DMS153 (cell line): ENCODE results near the gene SPATS2.
"Not testable (repeated sequence)": the region's sequence is repeated elsewhere in the genome, so short reads cannot be mapped to it uniquely, and the experiment has no call there.

Experiments
- DNase-seq: peaks from one replicate; lab custom pipeline; 2025; lab: John Stamatoyannopoulos, UW

SPATS2 gene

GRCh38 chr12:49367381-49368239 lies at the start of gene SPATS2:
Gene SPATS2, plus strand, starts transcription at chr12:49367462. Its CDS starts 93,551 bp downstream, at chr12:49461013.
- DNase-seq, result no peak

GRCh38 chr12:49320411-49321103 lies 46.7 kb upstream of the SPATS2 start:
- not testable (repeated sequence) for DNase-seq

GRCh38 chr12:49322367-49322707 lies 44.9 kb upstream of the SPATS2 start:
- no peak for DNase-seq

- DNase-seq, result peak; percentile 98
Observed at GRCh38 chr12:49322708-49323523, 44.3 kb upstream of the SPATS2 start, which contains the start of gene TROAP. Gene TROAP, plus strand, starts transcription at chr12:49323255. Its CDS starts 354 bp downstream, at chr12:49323609.

GRCh38 chr12:49323524-49324097 lies 43.7 kb upstream of the SPATS2 start:
- DNase-seq, result no peak

GRCh38 chr12:49325606-49326005 lies 41.7 kb upstream of the SPATS2 start:
- DNase-seq, result no peak

- no peak for DNase-seq
Observed at GRCh38 chr12:49327368-49327767, 39.9 kb upstream of the SPATS2 start.

- DNase-seq, result no peak
Observed at GRCh38 chr12:49327887-49328286, 39.4 kb upstream of the SPATS2 start.

GRCh38 chr12:49328816-49329215 lies 38.4 kb upstream of the SPATS2 start:
- no peak for DNase-seq

GRCh38 chr12:49330032-49330619 lies 37.1 kb upstream of the SPATS2 start:
- no peak for DNase-seq

- DNase-seq, result no peak
Observed at GRCh38 chr12:49330631-49331379, 36.5 kb upstream of the SPATS2 start.

- peak; percentile 32 for DNase-seq
Observed at GRCh38 chr12:49331380-49332222, 35.7 kb upstream of the SPATS2 start.

- no peak for DNase-seq
Observed at GRCh38 chr12:49332441-49332861, 34.8 kb upstream of the SPATS2 start.

- no peak for DNase-seq
Observed at GRCh38 chr12:49332891-49333371, 34.3 kb upstream of the SPATS2 start.

GRCh38 chr12:49333778-49334177 lies 33.5 kb upstream of the SPATS2 start:
- not testable (repeated sequence) for DNase-seq

- DNase-seq, result no peak
Observed at GRCh38 chr12:49334226-49334625, 33.0 kb upstream of the SPATS2 start.

GRCh38 chr12:49334681-49335080 lies 32.6 kb upstream of the SPATS2 start:
- no peak for DNase-seq

- no peak for DNase-seq
Observed at GRCh38 chr12:49335118-49335954, 31.9 kb upstream of the SPATS2 start.
